DOHH2 (cell line): ENCODE data around the gene PVALEF.

ENCODE experiments used
- H3F3A ChIP-seq: fragments of 200-600 bp; sonication (generic), shearing (Covaris generic); 2 replicates; pipeline ENCODE4 v1.6.0; 2016; ENCODE audit warnings: antibody characterized with exemption, mild to moderate bottlenecking; ENCODE audit not compliant: control insufficient read depth, insufficient read depth
- H3K27ac ChIP-seq: fragments of 200-600 bp; sonication (generic); 2 replicates; pipeline ENCODE4 v1.5.1; 2014; ENCODE audit warnings: low read depth, mild to moderate bottlenecking, low read length, moderate library complexity
- H3K27me3 ChIP-seq: fragments of 200-600 bp; sonication (generic); 2 replicates; pipeline ENCODE4 v1.6.1; 2014; ENCODE audit warnings: mild to moderate bottlenecking, low read length, mixed read lengths; ENCODE audit not compliant: control insufficient read depth
- H3K36me3 ChIP-seq: fragments of 200-600 bp; sonication (generic); 2 replicates; pipeline ENCODE4 v1.6.1; 2014; ENCODE audit warnings: mild to moderate bottlenecking, low read length, moderate library complexity, mixed read lengths; ENCODE audit not compliant: control insufficient read depth
- H3K4me1 ChIP-seq: fragments of 200-600 bp; sonication (generic); 2 replicates; pipeline ENCODE4 v1.6.1; 2014; ENCODE audit warnings: mild to moderate bottlenecking, low read length, mixed read lengths; ENCODE audit not compliant: control insufficient read depth
- H3K4me2 ChIP-seq: fragments of 200-600 bp; sonication (generic); 2 replicates; pipeline ENCODE4 v1.6.0; 2014; ENCODE audit warnings: mild to moderate bottlenecking, low read length, moderate library complexity
- H3K4me3 ChIP-seq: fragments of 200-600 bp; sonication (generic); 2 replicates; pipeline ENCODE4 v1.5.1; 2014; ENCODE audit warnings: mild to moderate bottlenecking, low read length, mixed read lengths
- H3K79me2 ChIP-seq: fragments of 200-600 bp; sonication (generic); 2 replicates; pipeline ENCODE4 v1.6.1; 2014; ENCODE audit warnings: mild to moderate bottlenecking, low read length, mixed read lengths; ENCODE audit not compliant: control insufficient read depth
- H3K9me2 ChIP-seq: fragments of 200-600 bp; sonication (generic); replicated peaks from 2 replicates; pipeline ENCODE4 v1.6.1; 2014; ENCODE audit warnings: mild to moderate bottlenecking, low read length, mixed read lengths; ENCODE audit not compliant: control insufficient read depth
- H3K9me3 ChIP-seq: fragments of 200-600 bp; sonication (generic); 2 replicates; pipeline ENCODE4 v1.6.1; 2014; ENCODE audit warnings: antibody characterized with exemption, low read length, mixed read lengths; ENCODE audit not compliant: control insufficient read depth, insufficient read depth
- H4K20me1 ChIP-seq: fragments of 200-600 bp; sonication (generic); 2 replicates; pipeline ENCODE4 v1.6.0; 2014; ENCODE audit warnings: low read depth, mild to moderate bottlenecking, antibody characterized with exemption, low read length, moderate library complexity; ENCODE audit not compliant: control insufficient read depth, insufficient read depth
- CTCF ChIP-seq: fragments of 200-600 bp; sonication (generic); IDR thresholded peaks from one replicate; pipeline ENCODE4 v1.5.1; 2014; ENCODE audit warnings: antibody characterized with exemption, mild to moderate bottlenecking, low read depth, low read length; ENCODE audit not compliant: poor library complexity, severe bottlenecking
- EZH2phosphoT487 ChIP-seq: fragments of 200-600 bp; sonication (generic); IDR thresholded peaks from 2 replicates; pipeline ENCODE4 v1.6.1; 2017; ENCODE audit warnings: borderline replicate concordance, mild to moderate bottlenecking, antibody characterized with exemption, low read length, moderate library complexity, mixed read lengths

PVALEF gene

GRCh38 chr17:81120149-81120484 lies 45.2 kb upstream of the PVALEF start:
- no peaks in the 10 kb centered on the region for H4K20me1 ChIP-seq
- H3K4me3 ChIP-seq = no peak overlapping the region
- H3K4me2 ChIP-seq = no peak overlapping the region
- H3K9me2 ChIP-seq = no peaks in the 10 kb centered on the region
- peaks cover 3% of the 10 kb centered on the region; the same call in 1 of the 2 replicates for H3K4me1 ChIP-seq
- TF ChIP-seq CTCF (peak; percentile 4), EZH2phosphoT487 (no peak)
- no peaks in the 10 kb centered on the region for H3K9me3 ChIP-seq
- no peaks in the 10 kb centered on the region for H3F3A ChIP-seq
- no peak overlapping the region for H3K27ac ChIP-seq
- H3K36me3 ChIP-seq = no peaks in the 10 kb centered on the region
- H3K79me2 ChIP-seq = no peaks in the 10 kb centered on the region
- no peaks in the 10 kb centered on the region for H3K27me3 ChIP-seq

GRCh38 chr17:81120695-81121621 lies 44.3 kb upstream of the PVALEF start:
- H3K4me2 ChIP-seq = no peak overlapping the region
- no peaks in the 10 kb centered on the region for H3K79me2 ChIP-seq
- peaks cover 3% of the 10 kb centered on the region; the same call in 1 of the 2 replicates for H3K4me1 ChIP-seq
- no peaks in the 10 kb centered on the region for H4K20me1 ChIP-seq
- no peaks in the 10 kb centered on the region for H3F3A ChIP-seq
- H3K36me3 ChIP-seq = no peaks in the 10 kb centered on the region
- H3K9me3 ChIP-seq = no peaks in the 10 kb centered on the region
- no peak overlapping the region for H3K4me3 ChIP-seq
- H3K9me2 ChIP-seq = no peaks in the 10 kb centered on the region
- no peak overlapping the region for H3K27ac ChIP-seq
- TF ChIP-seq CTCF (no peak), EZH2phosphoT487 (no peak)
- no peaks in the 10 kb centered on the region for H3K27me3 ChIP-seq

- no peak overlapping the region for H3K4me3 ChIP-seq
- H3K4me1 ChIP-seq = peaks cover 3% of the 10 kb centered on the region; the same call in 1 of the 2 replicates
- no peaks in the 10 kb centered on the region for H3F3A ChIP-seq
- H4K20me1 ChIP-seq = no peaks in the 10 kb centered on the region
- no peaks in the 10 kb centered on the region for H3K9me2 ChIP-seq
- TF ChIP-seq EZH2phosphoT487 (no peak), CTCF (no peak)
- H3K36me3 ChIP-seq = no peaks in the 10 kb centered on the region
- no peaks in the 10 kb centered on the region for H3K9me3 ChIP-seq
- no peaks in the 10 kb centered on the region for H3K79me2 ChIP-seq
- H3K4me2 ChIP-seq = no peak overlapping the region
- H3K27me3 ChIP-seq = no peaks in the 10 kb centered on the region
- no peak overlapping the region for H3K27ac ChIP-seq
Measured at GRCh38 chr17:81121841-81122733, 43.2 kb upstream of the PVALEF start.
